ENCODE results near the gene CCL4. TPM values are rescaled to one million over a fixed set of nuclear protein-coding genes. Genes with fewer than 3 reads are reported as not detected.
"Not testable (repeated sequence)": the region's sequence is repeated elsewhere in the genome, so short reads cannot be mapped to it uniquely, and the experiment has no call there.

CCL4 gene
- total RNA-seq, 3 donors from 2014 or later, result 2.6 to 12.0 (median 5.2) TPM

DNA sequence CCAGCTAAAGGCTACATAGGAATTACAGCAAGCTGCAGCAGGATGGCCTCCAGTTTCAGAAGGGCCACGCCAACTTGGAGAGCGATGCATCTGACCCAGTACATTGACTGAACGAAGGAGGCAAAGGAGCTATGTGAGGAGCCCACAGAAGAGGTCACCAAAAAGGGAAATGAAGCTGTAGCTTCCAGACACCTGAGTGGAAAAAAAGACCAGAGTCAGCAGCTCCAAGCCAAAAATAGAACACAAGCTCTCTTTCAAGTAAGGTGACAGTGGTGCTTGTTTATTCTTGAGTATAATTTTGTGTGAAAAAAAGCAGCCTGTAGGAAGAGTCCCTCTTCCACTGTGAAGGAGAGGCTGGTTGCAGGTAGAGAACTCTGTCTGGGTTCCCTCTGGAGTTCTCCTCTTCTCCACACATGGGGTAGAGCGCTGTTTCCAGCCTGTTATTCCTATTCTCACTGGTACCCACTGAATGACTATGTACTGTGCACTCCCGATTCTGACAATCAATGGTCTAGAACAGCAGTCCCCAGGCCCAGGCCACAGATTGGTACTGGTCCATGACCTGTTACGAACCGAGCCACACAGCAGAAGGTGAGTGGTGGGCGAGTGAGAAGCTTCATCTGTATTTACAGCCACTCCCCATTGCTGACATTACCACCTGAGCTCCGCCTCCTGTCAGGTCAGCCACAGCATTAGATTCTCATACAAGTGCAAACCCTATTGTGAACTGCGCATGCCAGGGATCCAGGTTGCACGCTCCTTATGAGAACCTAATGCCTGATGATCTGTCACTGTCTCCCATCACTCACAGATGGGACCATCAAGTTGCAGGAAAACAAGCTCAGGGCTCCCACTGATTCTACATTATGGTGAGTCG lies 15.1 kb downstream of the CCL4 start:
- Histone ChIP-seq H3K9me3 (no peaks in the 10 kb centered on the region), H3K27me3 (no peaks in the 10 kb centered on the region), H3K36me3 (no peaks in the 10 kb centered on the region), H3K4me3 (no peak overlapping the region), H3K27ac (no peak overlapping the region), H3K4me1 (no peaks in the 10 kb centered on the region)
- DNase-seq (ENCODE audit: low spot score in 2 of 2), result no peak
- TF ChIP-seq POLR2AphosphoS5 (IDR thresholded peaks at IDR 0.05), result no peak
- TF ChIP-seq, protein P1, sequence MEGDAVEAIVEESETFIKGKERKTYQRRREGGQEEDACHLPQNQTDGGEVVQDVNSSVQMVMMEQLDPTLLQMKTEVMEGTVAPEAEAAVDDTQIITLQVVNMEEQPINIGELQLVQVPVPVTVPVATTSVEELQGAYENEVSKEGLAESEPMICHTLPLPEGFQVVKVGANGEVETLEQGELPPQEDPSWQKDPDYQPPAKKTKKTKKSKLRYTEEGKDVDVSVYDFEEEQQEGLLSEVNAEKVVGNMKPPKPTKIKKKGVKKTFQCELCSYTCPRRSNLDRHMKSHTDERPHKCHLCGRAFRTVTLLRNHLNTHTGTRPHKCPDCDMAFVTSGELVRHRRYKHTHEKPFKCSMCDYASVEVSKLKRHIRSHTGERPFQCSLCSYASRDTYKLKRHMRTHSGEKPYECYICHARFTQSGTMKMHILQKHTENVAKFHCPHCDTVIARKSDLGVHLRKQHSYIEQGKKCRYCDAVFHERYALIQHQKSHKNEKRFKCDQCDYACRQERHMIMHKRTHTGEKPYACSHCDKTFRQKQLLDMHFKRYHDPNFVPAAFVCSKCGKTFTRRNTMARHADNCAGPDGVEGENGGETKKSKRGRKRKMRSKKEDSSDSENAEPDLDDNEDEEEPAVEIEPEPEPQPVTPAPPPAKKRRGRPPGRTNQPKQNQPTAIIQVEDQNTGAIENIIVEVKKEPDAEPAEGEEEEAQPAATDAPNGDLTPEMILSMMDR (IDR thresholded peaks at IDR 0.05), result no peak
- intact Hi-C loops (cut with DNase I; ENCODE audit: low total_unique reads), result no loop called here

DNA sequence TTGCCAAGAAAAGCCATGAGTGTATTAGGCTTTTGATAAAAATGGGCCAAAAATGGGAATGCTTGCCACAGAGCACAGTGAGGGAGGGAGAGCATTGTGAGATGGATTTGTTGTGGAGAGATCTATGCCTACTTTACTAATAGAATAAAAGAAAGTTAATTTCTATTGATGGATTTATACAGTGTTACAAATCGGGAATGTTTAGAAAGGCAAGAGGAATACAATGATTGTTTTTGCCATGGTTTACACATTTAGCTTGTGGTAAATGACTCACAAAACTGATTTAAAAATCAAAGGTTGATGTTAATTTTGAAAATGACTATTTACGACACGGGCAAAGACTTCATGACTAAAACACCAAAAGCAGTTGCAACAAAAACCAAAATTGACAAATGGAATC lies 16.6 kb downstream of the CCL4 start:
- DNase-seq (ENCODE audit: low spot score in 2 of 2), result no peak
- no peaks in the 10 kb centered on the region for H3K27me3 ChIP-seq
- intact Hi-C loops (cut with DNase I; ENCODE audit: low total_unique reads), result no loop called here
- peaks cover 6 to 7% of the 10 kb centered on the region in 2 donors for H3K9me3 ChIP-seq
- TF ChIP-seq POLR2A (IDR thresholded peaks at IDR 0.05) (no peak), POLR2AphosphoS5 (IDR thresholded peaks at IDR 0.05) (no peak)
- TF ChIP-seq, protein P1 (IDR thresholded peaks at IDR 0.05), result no peak
- H3K4me1 ChIP-seq, result no peaks in the 10 kb centered on the region
- no peak overlapping the region for H3K4me3 ChIP-seq
- no peak overlapping the region for H3K27ac ChIP-seq
- no peaks in the 10 kb centered on the region for H3K36me3 ChIP-seq

GRCh38 chr17:36121099-36121498 lies 17.5 kb downstream of the CCL4 start:
- H3K4me1 ChIP-seq; H3K27me3 ChIP-seq; DNase-seq (ENCODE audit: low spot score in 2 of 2); H3K27ac ChIP-seq; H3K36me3 ChIP-seq; intact Hi-C loops (cut with DNase I; ENCODE audit: low total_unique reads); H3K4me3 ChIP-seq: not testable (repeated sequence)
- H3K9me3 ChIP-seq, result peaks cover 15% of the 10 kb centered on the region in 2 donors

DNA sequence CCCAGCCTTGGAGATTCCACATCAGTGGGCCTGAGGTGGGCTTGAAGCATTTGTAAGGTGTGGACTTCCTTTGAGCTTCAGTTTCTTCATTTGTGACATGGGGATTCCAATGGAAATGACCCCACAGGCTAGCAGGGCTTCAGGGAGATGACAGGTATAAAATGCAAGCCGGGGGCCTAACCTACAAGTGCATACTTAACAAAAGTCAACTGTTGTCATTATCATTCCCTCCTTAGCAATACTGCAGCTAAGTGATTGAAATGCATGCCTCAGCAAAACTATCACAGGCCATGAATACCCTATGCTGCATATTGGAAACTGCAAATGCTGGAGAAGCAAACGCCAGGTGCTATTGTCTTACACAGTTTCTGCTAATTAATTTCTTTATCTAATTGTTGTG lies 19.8 kb downstream of the CCL4 start:
- H3K36me3 ChIP-seq, result no peaks in the 10 kb centered on the region
- no peak overlapping the region for H3K4me3 ChIP-seq
- H3K27ac ChIP-seq, result no peak overlapping the region
- no peak for DNase-seq (ENCODE audit: low spot score in 2 of 2)
- intact Hi-C loops (cut with DNase I; ENCODE audit: low total_unique reads), result no loop called here
- no peaks in the 10 kb centered on the region for H3K4me1 ChIP-seq
- H3K27me3 ChIP-seq, result no peaks in the 10 kb centered on the region
- H3K9me3 ChIP-seq, result peaks cover 20 to 21% of the 10 kb centered on the region in 2 donors
- TF ChIP-seq POLR2AphosphoS5 (IDR thresholded peaks at IDR 0.05) (no peak), POLR2A (IDR thresholded peaks at IDR 0.05) (no peak)
- TF ChIP-seq, protein P1 (IDR thresholded peaks at IDR 0.05), result no peak

DNA sequence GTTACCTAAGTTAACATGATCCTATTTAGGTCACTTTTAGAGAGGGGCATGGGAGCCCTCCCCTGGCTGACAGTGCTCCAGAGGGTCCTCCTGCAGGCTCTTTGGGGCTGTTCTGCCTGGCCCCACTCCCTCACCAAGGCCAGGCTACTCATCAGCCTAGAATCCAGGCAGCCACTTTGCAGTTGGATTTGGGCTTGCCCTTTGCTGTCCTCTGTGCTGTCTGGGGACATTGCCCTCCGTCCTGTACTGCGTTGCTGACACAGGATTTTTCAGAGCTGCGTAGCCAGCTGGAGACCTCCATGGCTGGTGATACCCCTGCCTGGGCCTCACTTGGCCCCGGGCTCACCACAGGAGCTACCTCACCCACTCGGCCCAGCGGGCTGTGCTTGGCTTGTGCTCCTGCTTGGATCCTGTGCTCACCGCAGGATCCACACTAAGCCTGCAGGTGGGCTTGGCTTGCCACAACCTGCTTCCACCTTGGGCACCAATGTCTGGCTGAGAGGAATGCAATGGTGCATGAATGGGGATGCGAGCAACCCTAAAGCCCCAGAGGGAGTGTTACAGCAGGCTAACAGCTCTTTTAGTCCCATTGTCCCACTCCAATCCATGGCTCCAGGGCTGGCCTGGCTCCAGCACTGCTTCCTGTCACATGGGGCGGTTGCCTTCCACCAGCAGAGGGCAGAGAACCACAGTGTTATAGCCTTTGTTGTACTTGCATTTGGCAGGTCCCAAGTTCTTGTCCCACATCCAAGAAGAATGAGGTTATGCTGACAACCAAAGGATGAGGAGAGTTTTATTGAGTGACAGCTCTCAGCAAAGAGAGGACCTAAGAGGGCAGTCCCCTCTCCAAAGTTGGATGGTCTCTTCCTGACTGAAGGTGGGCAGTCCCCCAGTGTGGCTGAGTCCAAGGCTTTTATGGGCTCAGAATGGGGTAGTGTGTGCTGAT lies 21.5 kb downstream of the CCL4 start:
- no peak for DNase-seq (ENCODE audit: low spot score in 2 of 2)
- no peaks in the 10 kb centered on the region for H3K27me3 ChIP-seq
- H3K9me3 ChIP-seq, result peaks cover 20 to 21% of the 10 kb centered on the region in 2 donors
- H3K4me3 ChIP-seq, result no peak overlapping the region
- no peak overlapping the region for H3K27ac ChIP-seq
- H3K4me1 ChIP-seq, result no peaks in the 10 kb centered on the region
- TF ChIP-seq POLR2AphosphoS5 (IDR thresholded peaks at IDR 0.05), result no peak
- no peak for TF ChIP-seq POLR2A (IDR thresholded peaks at IDR 0.05)
- TF ChIP-seq, protein P1 (IDR thresholded peaks at IDR 0.05), result no peak
- no peaks in the 10 kb centered on the region for H3K36me3 ChIP-seq
- intact Hi-C loops (cut with DNase I; ENCODE audit: low total_unique reads), result no loop called here
